Naive thymus-derived CD4-positive, alpha-beta T cell (primary cell): ENCODE results near the gene COLEC11. TPM values are rescaled to one million over a fixed set of nuclear protein-coding genes. Genes with fewer than 3 reads are reported as not detected.
A peak's percentile ranks its signal among the peaks of the same experiment; 100 is the strongest.

Experiments
- ATAC-seq: fragments of 150-1000 bp; cut with Tn5 transposase; 2 replicates; pipeline ENCODE4 v1.10.0; 2021; ENCODE audit warnings: mild to moderate bottlenecking, moderate library complexity
- CTCF ChIA-PET: fragments of 350-600 bp; sonication (Branson Sonifier 250); formaldehyde crosslinking; loops from one replicate; lab custom pipeline; 2021; ENCODE audit warnings: antibody characterized with exemption; lab: Charles Lee
- POLR2A ChIA-PET: fragments of 350-600 bp; sonication (Branson Sonifier 250); formaldehyde crosslinking; loops from one replicate; lab custom pipeline; 2021; ENCODE audit warnings: antibody characterized with exemption, inconsistent platforms; lab: Charles Lee
- DNase-seq, 9 donors: peaks; one replicate each; pipeline versions ENCODE4 v3.0.0 to v3.0.0-alpha.2; 2020 to 2022; ENCODE audit warnings: mixed read lengths in 1 of 9
- H3K27ac ChIP-seq: one replicate; pipeline ENCODE4 v1.7.0; 2013; ENCODE audit warnings: mild to moderate bottlenecking, low read depth, low read length, moderate library complexity
- H3K27me3 ChIP-seq, 2 donors: one replicate each; pipeline ENCODE4 v1.7.0; 2013; ENCODE audit warnings: low read length in 2 of 2, mild to moderate bottlenecking in 2 of 2, moderate library complexity in 2 of 2; ENCODE audit not compliant: control insufficient read depth in 2 of 2, insufficient read depth in 2 of 2
- H3K36me3 ChIP-seq, 3 experiments: 1 replicate in 2 of 3; 2 replicates in 1 of 3; pipeline ENCODE4 v1.7.0; 2013; ENCODE audit warnings: low read length in 3 of 3, mild to moderate bottlenecking in 3 of 3, moderate library complexity in 1 of 3; ENCODE audit not compliant: insufficient read depth in 3 of 3, control insufficient read depth in 2 of 3
- H3K4me1 ChIP-seq, 2 donors: one replicate each; pipeline ENCODE4 v1.7.0; 2013; ENCODE audit warnings: low read length in 2 of 2, mild to moderate bottlenecking in 2 of 2, moderate library complexity in 1 of 2; ENCODE audit not compliant: control insufficient read depth in 2 of 2, insufficient read depth in 2 of 2
- H3K4me3 ChIP-seq: 2 replicates; pipeline ENCODE4 v1.7.0; 2013; ENCODE audit warnings: mild to moderate bottlenecking, low read length
- H3K9me3 ChIP-seq, 3 experiments: 1 replicate in 2 of 3; 2 replicates in 1 of 3; pipeline ENCODE4 v1.7.0; 2013; ENCODE audit warnings: low read length in 3 of 3; ENCODE audit not compliant: control insufficient read depth in 2 of 3
- H3K27ac Mint-ChIP-seq, 9 donors: one replicate each; pipeline ENCODE4 v1.8.0; 2020 to 2022; ENCODE audit warnings: mixed read lengths in 9 of 9, mild to moderate bottlenecking in 8 of 9, moderate library complexity in 5 of 9, inconsistent platforms in 2 of 9
- H3K27me3 Mint-ChIP-seq, 5 donors: one replicate each; pipeline ENCODE4 v1.8.0; 2021 to 2022; ENCODE audit warnings: mixed read lengths in 5 of 5, mild to moderate bottlenecking in 1 of 5
- H3K36me3 Mint-ChIP-seq, 5 donors: one replicate each; pipeline ENCODE4 v1.8.0; 2020 to 2022; ENCODE audit warnings: mixed read lengths in 5 of 5, mild to moderate bottlenecking in 3 of 5, inconsistent platforms in 1 of 5
- H3K4me1 Mint-ChIP-seq, 7 donors: one replicate each; pipeline ENCODE4 v1.8.0; 2020 to 2022; ENCODE audit warnings: mixed read lengths in 7 of 7, mild to moderate bottlenecking in 3 of 7, inconsistent platforms in 1 of 7
- H3K4me3 Mint-ChIP-seq, 10 donors: one replicate each; pipeline ENCODE4 v1.8.0; 2020 to 2022; ENCODE audit warnings: mild to moderate bottlenecking in 10 of 10, mixed read lengths in 10 of 10, moderate library complexity in 6 of 10, inconsistent platforms in 2 of 10
- H3K9me3 Mint-ChIP-seq, 11 donors: one replicate each; pipeline ENCODE4 v1.8.0; 2020 to 2022; ENCODE audit warnings: mixed read lengths in 11 of 11, mild to moderate bottlenecking in 4 of 11, inconsistent platforms in 1 of 11, moderate library complexity in 1 of 11
- intact Hi-C, 2 donors: fragments of 100-400 bp; cut with micrococcal nuclease; formaldehyde crosslinking; loops; one replicate each; pipeline ENCODE4 v1.15.1; 2023
- polyA plus RNA-seq, 2 donors: library from polyadenylated mRNA; unstranded; fragments of 300-500 nt; fragmentation: Illumina TruSeq; gene quantifications; one replicate each; pipeline ENCODE4 v1.2.3, GENCODE V29; 2021
- total RNA-seq, 6 experiments: library from RNA in 5 of 6; stranded (reverse) in 5 of 6; gene quantifications; 1 replicate in 5 of 6; 2 replicates in 1 of 6; pipeline ENCODE4 v1.2.3 and lab custom pipeline; 2021 to 2026

COLEC11 gene
- total and polyA plus RNA-seq, 7 experiments from 2014 or later, result 0.46 to 0.48 TPM; not detected in 5

GRCh38 chr2:3642521-3643215 is 47.8 kb downstream of the COLEC11 start:
- DNase-seq, result no peak
- POLR2A ChIA-PET, result no interaction called here
- Mint-ChIP-seq H3K4me1 (no peaks in the 10 kb centered on the region), H3K9me3 (no peaks in the 10 kb centered on the region), H3K36me3 (no peaks in the 10 kb centered on the region), H3K4me3 (no peak overlapping the region), H3K27me3 (no peaks in the 10 kb centered on the region), H3K27ac (peak overlapping the region in 1 of 9 donors; percentile 33)
- Histone ChIP-seq H3K9me3 (no peaks in the 10 kb centered on the region), H3K4me3 (no peak overlapping the region), H3K27me3 (no peaks in the 10 kb centered on the region), H3K4me1 (no peaks in the 10 kb centered on the region), H3K36me3 (no peaks in the 10 kb centered on the region), H3K27ac (no peak overlapping the region)
- CTCF ChIA-PET, result interaction anchor here (0.8 kb wide), 1 partner anchor 9 kb away, joined by 3 read pairs; no protein-coding TSS in a partner anchor
- intact Hi-C loops, result no loop called here
- ATAC-seq, result no peak

GRCh38 chr2:3643371-3644245 is 48.7 kb downstream of the COLEC11 start:
- Mint-ChIP-seq H3K27ac (no peak overlapping the region), H3K9me3 (no peaks in the 10 kb centered on the region), H3K4me3 (no peak overlapping the region), H3K27me3 (no peaks in the 10 kb centered on the region), H3K4me1 (no peaks in the 10 kb centered on the region), H3K36me3 (no peaks in the 10 kb centered on the region)
- H3K27ac ChIP-seq, result no peak overlapping the region
- no peaks in the 10 kb centered on the region for H3K9me3 ChIP-seq
- DNase-seq (no peak), ATAC-seq (no peak)
- no peaks in the 10 kb centered on the region for H3K36me3 ChIP-seq
- no peaks in the 10 kb centered on the region for H3K4me1 ChIP-seq
- ChIA-PET POLR2A (no interaction called here), CTCF (no interaction called here)
- no peaks in the 10 kb centered on the region for H3K27me3 ChIP-seq
- no peak overlapping the region for H3K4me3 ChIP-seq
- intact Hi-C loops, result no loop called here

GRCh38 chr2:3644246-3644525 is 49.3 kb downstream of the COLEC11 start:
- Mint-ChIP-seq H3K9me3 (no peaks in the 10 kb centered on the region), H3K27ac (no peak overlapping the region), H3K4me3 (no peak overlapping the region), H3K4me1 (no peaks in the 10 kb centered on the region), H3K36me3 (no peaks in the 10 kb centered on the region), H3K27me3 (no peaks in the 10 kb centered on the region)
- H3K4me3 ChIP-seq, result no peak overlapping the region
- intact Hi-C loops, result no loop called here
- no peak for DNase-seq
- H3K27me3 ChIP-seq, result no peaks in the 10 kb centered on the region
- no peaks in the 10 kb centered on the region for H3K36me3 ChIP-seq
- no peak overlapping the region for H3K27ac ChIP-seq
- ChIA-PET POLR2A (no interaction called here), CTCF (no interaction called here)
- no peaks in the 10 kb centered on the region for H3K9me3 ChIP-seq
- H3K4me1 ChIP-seq, result no peaks in the 10 kb centered on the region
- ATAC-seq, result no peak

GRCh38 chr2:3644891-3645605 is 50.1 kb downstream of the COLEC11 start:
- H3K27me3 ChIP-seq, result no peaks in the 10 kb centered on the region
- no peaks in the 10 kb centered on the region for H3K4me1 ChIP-seq
- no peaks in the 10 kb centered on the region for H3K9me3 ChIP-seq
- H3K4me3 Mint-ChIP-seq, result no peak overlapping the region
- H3K27ac ChIP-seq, result no peak overlapping the region
- H3K27ac Mint-ChIP-seq, result no peak overlapping the region
- ChIA-PET CTCF (no interaction called here), POLR2A (no interaction called here)
- DNase-seq, result no peak
- H3K9me3 Mint-ChIP-seq, result no peaks in the 10 kb centered on the region
- no peak overlapping the region for H3K4me3 ChIP-seq
- intact Hi-C loops, result no loop called here
- H3K27me3 Mint-ChIP-seq, result no peaks in the 10 kb centered on the region
- no peaks in the 10 kb centered on the region for H3K4me1 Mint-ChIP-seq
- no peaks in the 10 kb centered on the region for H3K36me3 ChIP-seq
- H3K36me3 Mint-ChIP-seq, result no peaks in the 10 kb centered on the region
- no peak for ATAC-seq

- Mint-ChIP-seq H3K4me3 (no peak overlapping the region), H3K4me1 (peaks cover 2 to 3% (median 2%) of the 10 kb centered on the region in 7 donors), H3K9me3 (no peaks in the 10 kb centered on the region), H3K36me3 (no peaks in the 10 kb centered on the region), H3K27me3 (no peaks in the 10 kb centered on the region), H3K27ac (no peak overlapping the region)
- ChIA-PET CTCF (interaction anchor here (0.6 kb wide), 1 partner anchor 52 kb away, joined by 3 read pairs; no protein-coding TSS in a partner anchor), POLR2A (no interaction called here)
- DNase-seq, result no peak
- H3K4me3 ChIP-seq, result no peak overlapping the region
- no peaks in the 10 kb centered on the region for H3K36me3 ChIP-seq
- intact Hi-C loops, result no loop called here
- no peaks in the 10 kb centered on the region for H3K4me1 ChIP-seq
- no peaks in the 10 kb centered on the region for H3K27me3 ChIP-seq
- no peak overlapping the region for H3K27ac ChIP-seq
- no peak for ATAC-seq
- no peaks in the 10 kb centered on the region for H3K9me3 ChIP-seq
Measured at GRCh38 chr2:3645745-3646389, 51.0 kb downstream of the COLEC11 start.

GRCh38 chr2:3646446-3646845 is 51.5 kb downstream of the COLEC11 start:
- no peaks in the 10 kb centered on the region for H3K36me3 ChIP-seq
- H3K9me3 Mint-ChIP-seq, result peaks cover 0 to 2% (median 0%) of the 10 kb centered on the region in 11 donors
- no peak overlapping the region for H3K27ac ChIP-seq
- intact Hi-C loops, result no loop called here
- H3K9me3 ChIP-seq, result no peaks in the 10 kb centered on the region
- no peaks in the 10 kb centered on the region for H3K36me3 Mint-ChIP-seq
- no peak for ATAC-seq
- ChIA-PET POLR2A (no interaction called here), CTCF (interaction anchor here (0.6 kb wide), 1 partner anchor 52 kb away, joined by 3 read pairs; no protein-coding TSS in a partner anchor)
- peaks cover 5 to 8% (median 6%) of the 10 kb centered on the region in 7 donors for H3K4me1 Mint-ChIP-seq
- no peaks in the 10 kb centered on the region for H3K4me1 ChIP-seq
- no peaks in the 10 kb centered on the region for H3K27me3 ChIP-seq
- H3K4me3 ChIP-seq, result no peak overlapping the region
- no peaks in the 10 kb centered on the region for H3K27me3 Mint-ChIP-seq
- no peak overlapping the region for H3K4me3 Mint-ChIP-seq
- no peak for DNase-seq
- no peak overlapping the region for H3K27ac Mint-ChIP-seq
